HG03469 (cell line): ENCODE measurements around the gene DIS3L2.
"Not testable (repeated sequence)": the region's sequence is repeated elsewhere in the genome, so short reads cannot be mapped to it uniquely, and the experiment has no call there.

Experiments used
- ATAC-seq: cut with Tn5 transposase; IDR thresholded peaks from one replicate; pipeline ENCODE4 v1.9.1; 2021; ENCODE audit warnings: mild to moderate bottlenecking, moderate library complexity, moderate number of reproducible peaks; ENCODE audit not compliant: unreplicated experiment

The DIS3L2 gene

DNA sequence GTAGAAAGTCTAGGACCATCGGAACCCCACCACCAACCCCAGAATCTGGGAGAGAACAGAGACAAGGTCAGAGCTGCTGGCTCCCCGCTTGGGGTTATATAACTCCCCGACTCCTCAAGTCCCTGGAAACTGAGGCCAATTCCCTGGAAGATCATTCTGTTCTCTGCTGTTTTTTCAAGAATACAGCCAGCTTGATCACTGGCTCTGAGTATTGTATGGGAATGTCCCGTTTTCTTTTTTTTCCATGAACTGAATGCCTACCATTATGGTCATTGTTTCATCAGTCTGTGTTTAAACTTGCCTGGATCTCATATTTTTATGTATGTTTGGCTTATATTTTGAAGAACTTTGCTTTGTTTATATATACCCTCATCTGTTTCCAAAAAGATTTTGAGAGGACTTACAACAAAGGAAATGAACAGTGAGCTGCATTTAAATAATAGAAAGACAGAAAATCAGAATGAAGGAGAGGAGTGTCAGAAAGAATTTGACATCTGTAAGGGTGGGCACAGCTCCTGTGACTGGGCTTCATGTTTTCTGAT, 327.0 kb downstream of the DIS3L2 start:
- no peak for ATAC-seq

GRCh38 chr2:232290668-232291067, 329.2 kb downstream of the DIS3L2 start:
- ATAC-seq, result no peak

DNA sequence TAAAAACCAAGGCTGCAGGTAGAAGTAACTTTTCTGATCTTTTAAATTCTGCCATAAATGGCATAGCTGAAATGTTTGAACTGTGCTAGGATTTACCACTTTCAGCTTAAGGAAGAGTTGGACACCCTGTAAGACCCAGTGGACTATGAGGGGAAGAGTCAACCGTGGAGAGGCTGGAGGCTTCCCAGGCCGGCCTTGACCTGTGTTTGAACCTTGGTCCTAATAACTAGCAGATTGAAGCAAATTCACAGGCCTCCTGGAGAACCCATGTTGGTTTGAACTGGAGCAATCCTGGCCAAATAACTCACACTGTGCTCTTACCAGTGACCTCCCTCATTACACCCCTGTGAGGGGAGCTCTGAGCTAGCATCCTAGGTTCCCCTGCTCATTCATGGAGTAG, 329.8 kb downstream of the DIS3L2 start:
- no peak for ATAC-seq

DNA sequence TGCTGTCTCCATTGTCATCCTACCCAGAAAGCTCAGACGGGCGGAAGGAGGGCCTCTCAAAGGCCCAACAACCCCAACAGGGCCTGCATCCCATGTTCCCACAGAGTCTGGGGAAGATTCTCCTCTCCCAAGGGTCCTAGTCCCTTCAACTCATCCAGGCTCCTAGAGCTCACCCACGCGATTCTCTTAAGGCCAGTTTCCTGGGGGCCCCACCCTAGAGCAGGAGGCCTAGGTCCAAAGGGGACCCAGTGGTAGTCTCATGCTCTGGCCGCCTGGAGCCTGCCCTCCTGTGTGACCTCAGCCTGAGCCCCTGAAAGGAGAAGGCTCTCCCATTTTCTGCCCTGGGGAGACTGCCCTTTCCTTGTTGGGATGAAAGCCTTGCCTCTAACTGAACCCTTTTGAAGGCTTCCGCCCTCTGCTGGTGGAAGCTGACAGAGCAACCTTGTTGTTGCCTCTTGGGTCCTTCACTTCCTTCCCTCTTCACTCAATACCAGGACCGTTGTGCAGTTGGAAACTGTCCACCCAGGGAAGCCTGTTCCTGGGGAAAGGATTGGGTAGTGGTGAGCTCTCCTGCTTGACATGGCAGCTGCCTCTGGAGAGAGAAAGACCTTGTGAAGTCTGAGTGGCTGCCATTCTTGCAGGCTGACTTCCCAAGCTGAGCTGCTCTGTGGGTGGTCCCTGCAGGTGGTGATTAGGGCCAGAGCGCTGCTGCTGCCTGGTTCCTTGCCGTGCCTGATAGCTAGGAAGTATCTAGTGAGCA, 331.1 kb downstream of the DIS3L2 start:
- ATAC-seq, result no peak

DNA sequence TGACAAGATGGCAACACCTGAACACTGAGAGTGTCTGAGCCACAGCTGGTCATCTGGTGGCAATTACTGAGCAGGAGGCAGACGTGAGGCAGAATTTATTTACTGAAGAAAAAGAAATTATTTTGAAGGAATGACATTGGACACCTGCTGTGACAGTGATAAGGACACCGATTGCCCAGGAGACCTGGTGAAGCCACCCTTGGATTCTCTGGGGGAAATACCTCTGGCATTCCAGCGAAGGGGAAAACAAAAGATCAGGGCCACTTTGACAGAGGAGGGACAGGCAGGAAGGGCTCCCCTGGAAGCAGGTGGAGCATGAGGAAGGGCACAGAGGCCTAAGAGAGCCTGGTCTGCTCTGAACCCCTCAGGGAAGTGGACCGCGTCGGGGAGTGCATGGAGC, 331.7 kb downstream of the DIS3L2 start:
- ATAC-seq, result no peak

GRCh38 chr2:232295971-232296370, 334.5 kb downstream of the DIS3L2 start:
- ATAC-seq, result no peak

GRCh38 chr2:232296776-232297525, 335.4 kb downstream of the DIS3L2 start:
- no peak for ATAC-seq

- no peak for ATAC-seq
Observed at GRCh38 chr2:232299084-232299483, 337.6 kb downstream of the DIS3L2 start.

DNA sequence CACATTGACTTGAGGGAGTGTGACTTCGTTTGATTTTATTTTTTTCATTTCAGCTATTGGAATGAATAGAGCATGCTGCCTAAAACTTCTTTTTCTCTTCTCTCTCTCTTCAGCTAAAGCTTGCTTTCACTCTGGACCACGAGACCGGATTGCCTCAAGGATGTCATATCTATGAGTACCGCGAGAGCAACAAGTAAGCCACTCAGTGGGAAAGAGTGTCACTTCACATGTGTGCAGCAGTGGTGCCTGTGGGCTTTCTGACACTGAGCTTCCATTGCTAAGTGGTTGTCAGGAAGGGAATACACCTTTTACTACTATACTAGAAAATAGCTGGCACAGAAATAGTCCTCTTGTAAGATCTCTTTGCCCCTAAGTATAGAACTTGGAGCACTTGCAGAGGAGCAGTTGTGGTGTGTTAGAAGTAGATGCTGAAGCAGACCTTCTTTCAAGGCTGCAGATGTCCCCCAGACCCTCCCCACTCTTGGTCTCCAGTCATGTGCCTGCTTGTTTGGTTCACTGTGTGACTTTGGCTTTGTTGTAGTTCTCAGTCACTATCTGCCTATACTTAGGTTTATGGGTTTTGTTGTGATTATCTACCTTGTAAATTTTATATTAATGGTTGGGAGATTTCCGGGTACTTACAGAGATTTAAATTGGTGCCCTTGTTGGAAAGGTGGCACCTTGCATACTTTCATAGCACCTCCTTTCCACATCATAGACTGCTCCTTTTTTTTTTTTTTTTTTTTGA, 338.6 kb downstream of the DIS3L2 start:
- ATAC-seq, result no peak

- ATAC-seq, result no peak
Observed at GRCh38 chr2:232300894-232301387, 339.4 kb downstream of the DIS3L2 start.

DNA sequence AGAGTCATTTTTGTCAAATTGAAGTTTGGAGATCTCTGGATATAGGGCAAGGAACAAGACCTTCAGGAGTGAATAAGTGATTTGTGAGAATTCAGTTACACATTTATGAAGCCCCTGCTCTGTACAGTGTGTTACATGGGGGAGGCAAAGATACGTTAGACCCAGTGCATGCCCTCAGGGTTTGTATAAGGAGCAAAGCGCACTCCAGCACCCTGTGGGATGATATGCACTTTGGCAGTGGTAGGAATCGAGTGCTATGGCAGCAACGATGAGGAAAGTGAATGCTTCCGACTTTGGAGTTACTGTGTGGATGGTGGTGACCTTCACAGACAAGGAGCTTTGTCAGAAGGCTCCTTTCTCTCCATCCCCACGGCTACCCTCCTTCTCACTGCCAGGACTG, 342.7 kb downstream of the DIS3L2 start:
- no peak for ATAC-seq

DNA sequence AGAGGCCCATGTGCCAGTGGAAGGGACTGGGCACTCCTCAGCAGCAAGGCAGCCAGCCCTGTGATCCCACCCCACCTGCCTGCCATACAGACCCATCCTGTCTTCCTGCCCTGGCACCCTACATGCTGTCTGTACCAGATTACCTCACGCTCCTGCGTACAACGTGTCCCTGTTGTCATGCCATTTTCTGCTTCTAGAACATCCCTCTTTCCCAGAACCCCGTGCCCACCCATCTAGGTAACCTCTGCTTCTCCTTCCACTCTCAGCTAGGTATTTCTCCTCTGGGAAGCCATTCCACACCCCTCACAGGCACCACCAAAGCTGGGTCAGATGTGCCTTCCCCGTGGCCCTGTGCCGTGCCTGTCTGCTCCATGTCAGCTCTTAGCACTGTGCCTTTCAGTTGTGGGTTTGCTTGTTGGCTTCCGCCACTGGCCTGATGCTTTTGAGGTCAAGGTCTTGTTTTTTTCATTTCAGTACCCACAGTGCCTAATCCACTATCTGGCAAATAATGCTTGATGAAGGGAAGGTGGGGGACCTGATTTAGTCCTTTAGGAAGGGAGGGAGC, 345.3 kb downstream of the DIS3L2 start:
- ATAC-seq, result no peak

- ATAC-seq, result no peak
Observed at GRCh38 chr2:232307854-232308253, 346.3 kb downstream of the DIS3L2 start.

DNA sequence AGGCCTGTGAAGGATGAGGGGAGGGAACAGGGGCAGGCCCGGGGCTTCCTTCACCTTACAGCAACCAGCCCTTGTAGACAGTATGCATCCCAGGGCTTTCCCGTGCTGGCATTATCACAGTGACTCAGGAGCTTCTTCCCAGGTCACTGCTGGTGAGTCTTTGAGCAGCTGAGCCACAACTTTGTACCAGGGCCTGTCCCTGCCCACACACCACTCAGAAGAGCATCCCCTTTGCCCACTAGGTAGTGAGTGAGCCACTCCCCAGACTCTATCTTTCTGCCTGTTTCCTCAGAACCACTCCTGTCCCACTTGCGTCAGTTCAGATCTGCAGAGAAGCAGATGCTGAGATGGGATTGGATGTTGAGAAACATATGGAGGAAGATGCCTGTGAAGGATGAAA, 347.5 kb downstream of the DIS3L2 start:
- no peak for ATAC-seq

DNA sequence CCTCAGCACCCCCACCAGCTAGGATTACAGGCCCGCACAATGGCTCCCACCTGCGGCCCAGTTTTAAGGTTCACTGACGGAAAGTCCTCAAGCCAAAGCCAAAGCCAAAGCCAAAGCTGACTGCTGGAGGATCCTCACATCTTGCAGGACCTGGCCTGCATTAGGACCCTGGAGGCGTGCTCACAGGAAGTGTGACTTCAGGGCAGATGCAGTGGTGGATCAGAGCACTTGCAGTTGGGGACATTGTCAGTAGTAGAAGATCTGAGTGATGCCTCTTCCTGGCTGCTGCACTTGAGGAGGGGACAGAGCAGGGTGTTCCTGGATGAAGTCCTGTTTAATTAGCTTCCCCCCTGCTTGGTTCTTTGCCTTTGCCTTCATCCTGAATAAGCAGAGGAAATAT, 348.1 kb downstream of the DIS3L2 start:
- no peak for ATAC-seq

- no peak for ATAC-seq
Observed at GRCh38 chr2:232310121-232310520, 348.6 kb downstream of the DIS3L2 start.

- ATAC-seq, result no peak
Observed at GRCh38 chr2:232310696-232311095, 349.2 kb downstream of the DIS3L2 start.

DNA sequence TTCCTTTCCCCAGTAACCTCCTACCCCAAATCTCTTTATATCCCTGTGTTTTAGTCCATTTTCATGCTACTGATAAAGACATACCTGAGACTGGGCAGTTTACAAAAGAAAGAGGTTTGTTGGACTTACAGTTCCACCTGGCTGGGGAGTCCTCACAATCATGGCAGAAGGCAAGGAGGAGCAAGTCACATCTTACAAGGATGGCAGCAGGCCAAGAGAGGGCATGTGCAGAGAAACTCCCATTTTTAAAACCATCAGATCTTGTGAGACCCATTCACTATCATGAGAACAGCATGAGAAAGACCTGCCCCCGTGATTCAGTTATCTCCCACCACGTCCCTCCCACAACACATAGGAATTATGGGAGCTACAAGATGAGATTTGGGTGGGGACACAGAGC, 352.1 kb downstream of the DIS3L2 start:
- ATAC-seq, result not testable (repeated sequence)

DNA sequence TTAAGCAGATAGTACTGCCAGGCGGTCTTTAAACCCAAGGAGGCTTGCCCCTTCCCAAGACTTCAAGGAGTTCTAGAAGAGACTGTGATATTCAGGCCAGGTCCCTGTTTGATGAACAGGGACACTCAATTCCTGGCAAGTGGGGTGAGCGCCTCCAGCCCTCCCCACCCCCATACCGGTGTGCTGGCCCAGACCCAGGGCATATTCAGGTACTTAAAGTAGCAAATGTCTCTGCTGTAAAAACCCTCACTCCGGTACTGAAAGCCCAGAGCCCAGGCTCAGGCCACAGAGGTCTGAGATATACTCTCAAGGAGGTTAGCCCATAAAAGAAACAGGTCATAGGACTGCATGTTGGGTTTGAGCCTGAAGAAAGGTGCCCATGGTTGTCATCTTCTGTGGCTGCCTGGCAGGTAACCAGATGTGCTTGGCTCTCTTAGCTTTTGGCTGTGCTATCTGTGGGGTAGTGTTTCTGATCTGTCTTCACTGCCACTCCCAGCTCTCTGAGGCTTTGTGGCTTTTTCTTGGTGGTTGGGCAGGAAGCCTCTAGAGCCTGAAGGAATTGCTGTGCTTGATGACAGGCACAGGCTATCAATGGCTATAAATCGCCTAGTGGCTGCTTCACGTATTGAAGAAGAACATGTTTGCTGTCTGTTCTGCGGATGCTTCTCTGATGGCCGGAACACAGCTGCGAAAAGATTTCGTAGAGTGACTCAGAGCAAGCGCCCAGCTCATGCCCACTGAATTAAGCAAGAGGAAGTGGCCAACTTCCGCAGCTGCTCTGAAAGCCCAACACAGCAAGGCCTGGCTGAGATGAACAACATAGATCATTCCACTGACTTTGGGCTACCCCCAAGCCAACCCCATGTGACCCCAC, 353.8 kb downstream of the DIS3L2 start:
- no peak for ATAC-seq

- ATAC-seq, result no peak
Observed at GRCh38 chr2:232315923-232316299, 354.4 kb downstream of the DIS3L2 start.
